HG02759 (cell line): ENCODE measurements around the gene SIGMAR1.

Source experiments
- ATAC-seq: cut with Tn5 transposase; IDR thresholded peaks from one replicate; pipeline ENCODE4 v1.9.1; 2021; ENCODE audit warnings: mild to moderate bottlenecking, moderate library complexity; ENCODE audit not compliant: unreplicated experiment

Gene SIGMAR1

DNA sequence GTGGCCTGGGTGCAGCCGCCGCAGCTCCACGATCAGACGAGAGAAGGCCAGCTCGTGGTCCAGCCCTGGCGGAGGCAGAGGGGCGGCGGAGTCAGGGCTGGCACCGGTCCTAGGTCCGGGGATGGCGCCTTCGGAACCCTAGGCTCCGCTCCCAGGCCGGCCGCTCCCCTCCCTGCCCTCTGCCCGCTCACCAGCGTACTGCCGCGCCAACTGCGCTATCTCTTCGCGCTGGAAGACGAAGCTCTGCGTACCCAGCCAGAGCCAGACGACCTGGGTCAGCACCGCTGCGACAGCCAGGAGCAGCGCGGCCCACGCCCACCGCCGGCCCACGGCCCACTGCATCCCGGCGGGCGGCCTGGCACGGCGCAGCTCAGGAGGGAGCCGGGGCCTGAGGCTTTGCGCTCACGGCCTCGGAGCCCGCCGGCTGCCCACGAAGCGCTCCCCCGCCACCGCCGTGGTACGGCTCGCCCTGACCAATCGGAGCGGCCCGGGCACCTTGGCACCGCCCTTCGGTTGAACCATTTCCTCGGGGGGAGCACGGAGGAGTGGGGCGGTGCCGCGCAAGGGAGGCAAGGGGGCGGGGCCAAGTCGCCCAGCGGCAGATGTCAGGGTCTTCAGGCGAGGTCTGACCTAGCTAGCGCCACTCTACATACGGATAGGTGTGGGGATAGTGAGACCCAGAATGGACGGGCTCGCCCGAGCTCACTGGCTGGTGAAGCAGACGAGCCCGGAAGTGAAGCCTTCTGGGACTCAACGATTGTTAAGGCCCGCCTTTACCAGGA is at the start of gene SIGMAR1:
SIGMAR1 (minus strand) TSS at position 432 of the 782 bp plus-strand sequence; CDS start at position 342, 90 bp downstream.
- peak; percentile 91 for ATAC-seq

GRCh38 chr9:34686732-34687131 is 49.1 kb upstream of the SIGMAR1 start:
- ATAC-seq = no peak

GRCh38 chr9:34686231-34686630 is 48.6 kb upstream of the SIGMAR1 start:
- ATAC-seq = no peak

GRCh38 chr9:34685591-34685990 is 48.0 kb upstream of the SIGMAR1 start:
- no peak for ATAC-seq

DNA sequence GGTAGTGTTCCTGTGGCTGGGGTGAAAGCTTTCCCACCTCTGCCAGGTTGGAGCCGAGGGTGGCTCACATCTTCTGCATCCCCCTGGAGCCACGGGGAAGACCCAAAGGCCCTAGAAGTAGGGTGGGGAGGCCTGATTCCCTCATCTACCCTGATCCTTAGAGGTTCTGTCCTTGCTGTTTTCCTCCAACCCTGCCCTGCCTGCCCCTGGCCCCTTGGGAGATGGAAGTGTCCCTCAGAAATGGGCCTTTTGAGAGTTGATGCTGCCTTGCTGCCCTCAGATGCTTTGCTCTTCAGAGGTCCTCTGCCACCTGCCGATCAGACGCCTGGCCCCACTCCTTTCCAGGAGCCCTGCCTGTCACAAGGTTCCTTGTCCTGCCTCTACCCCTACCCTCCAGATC is 47.2 kb upstream of the SIGMAR1 start:
- ATAC-seq = no peak

- ATAC-seq = no peak
These were observed 46.6 kb upstream of the SIGMAR1 start for GRCh38 chr9:34684145-34684544.

- no peak for ATAC-seq
These were observed 38.3 kb upstream of the SIGMAR1 start for GRCh38 chr9:34675869-34676268.

DNA sequence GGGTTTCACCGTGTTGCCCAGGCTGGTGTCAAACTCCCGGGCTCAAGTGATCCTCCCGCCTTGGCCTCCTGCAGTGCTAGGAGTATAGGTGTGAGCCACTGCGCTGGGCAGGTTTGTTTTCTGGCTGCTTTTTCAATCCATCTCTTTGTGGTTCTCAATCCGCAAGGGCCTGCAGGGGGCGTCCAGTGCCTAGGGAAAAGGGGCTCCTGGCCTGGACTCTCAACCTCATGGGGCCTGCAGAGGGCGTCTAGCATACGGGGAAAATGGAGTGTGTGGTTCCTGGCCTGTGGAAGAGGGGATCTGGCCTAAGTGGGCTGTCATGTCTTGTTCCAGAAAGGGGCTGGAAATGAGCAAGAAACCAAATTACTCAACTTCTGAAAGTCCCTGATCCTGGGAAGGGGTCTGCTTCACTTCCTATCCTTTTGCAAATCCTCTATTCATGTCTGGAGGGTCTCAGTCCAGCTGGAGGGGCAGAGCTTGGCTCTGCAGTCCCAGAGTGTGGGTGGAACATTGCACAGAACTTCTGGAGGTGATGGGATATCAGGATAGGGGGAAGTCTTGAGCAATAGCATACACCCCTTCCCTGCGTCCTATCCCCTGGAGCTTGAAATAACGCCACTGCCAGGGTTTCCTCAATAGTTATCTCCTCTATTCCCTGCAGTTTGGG is 37.6 kb upstream of the SIGMAR1 start:
- ATAC-seq = no peak

- ATAC-seq = no peak
These were observed 36.9 kb upstream of the SIGMAR1 start for GRCh38 chr9:34674440-34674839.

DNA sequence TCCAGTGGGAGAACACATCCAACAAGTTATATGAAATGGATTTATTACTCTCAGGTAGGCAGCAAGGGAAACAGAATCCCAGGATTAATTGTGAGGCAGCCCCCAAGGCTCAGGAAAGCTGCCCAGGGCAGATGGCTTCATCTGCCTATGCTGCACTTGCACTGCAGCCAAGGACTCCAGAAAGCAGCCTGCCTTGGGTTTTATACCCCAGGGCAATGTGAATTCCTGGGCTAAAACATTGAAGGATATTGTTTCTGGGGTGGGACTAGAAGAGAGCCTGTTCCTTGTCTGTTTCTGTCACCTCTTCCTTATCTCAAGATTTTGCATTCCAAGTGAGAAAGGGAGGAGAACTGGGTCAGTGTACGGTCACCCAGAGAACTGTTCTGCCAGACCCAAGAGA is 33.7 kb upstream of the SIGMAR1 start:
- no peak for ATAC-seq

- no peak for ATAC-seq
These were observed 32.4 kb upstream of the SIGMAR1 start for GRCh38 chr9:34669809-34670562.

- peak; percentile 77 for ATAC-seq
These were observed 28.0 kb upstream of the SIGMAR1 start for GRCh38 chr9:34665381-34666250.

GRCh38 chr9:34665067-34665380 is 27.4 kb upstream of the SIGMAR1 start:
- ATAC-seq = peak; percentile 21

GRCh38 chr9:34664281-34665066 is 26.9 kb upstream of the SIGMAR1 start:
- peak; percentile 53 for ATAC-seq

- no peak for ATAC-seq
These were observed 25.7 kb upstream of the SIGMAR1 start for GRCh38 chr9:34663303-34663605.

DNA sequence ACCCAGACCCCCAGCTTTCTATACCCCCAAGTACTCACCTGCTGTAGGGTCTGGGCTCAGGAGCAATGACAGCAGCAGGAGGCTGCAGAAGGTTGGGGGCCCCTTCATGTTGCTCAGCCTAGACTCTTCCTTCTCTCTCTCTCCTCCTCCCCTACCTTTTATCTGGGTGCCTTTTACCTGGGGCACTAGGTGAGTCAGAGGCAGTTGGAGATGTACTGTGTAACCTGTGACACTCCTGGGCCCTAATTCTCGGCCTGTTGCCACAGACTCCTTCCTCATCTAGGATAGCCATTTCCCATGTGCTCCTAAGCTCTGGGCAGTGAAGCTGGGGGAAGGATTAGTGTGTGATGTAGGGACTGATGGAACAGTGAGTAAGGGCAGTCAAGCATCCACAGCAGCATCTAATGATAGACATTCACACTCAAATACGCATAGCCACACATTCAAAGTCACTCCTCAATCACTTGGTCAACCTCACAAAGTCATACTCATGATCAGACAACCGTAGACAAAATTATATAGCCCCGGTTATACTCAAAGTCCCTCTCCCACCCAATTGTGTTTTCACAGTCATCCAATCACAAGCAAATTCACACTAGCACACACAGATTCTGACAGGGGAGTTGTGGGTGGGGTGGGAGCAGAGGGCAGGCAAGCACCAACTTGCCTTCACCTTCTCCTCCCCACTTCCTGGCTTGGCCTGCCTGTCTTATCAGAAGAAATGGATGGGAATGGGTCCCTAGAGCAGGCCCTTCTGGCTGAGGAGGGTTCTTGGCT is 25.1 kb upstream of the SIGMAR1 start, which contains the start of gene CCL27:
CCL27 (minus strand) TSS at position 132 of the 777 bp plus-strand sequence; CDS start at position 108, 24 bp downstream.
- ATAC-seq = no peak

DNA sequence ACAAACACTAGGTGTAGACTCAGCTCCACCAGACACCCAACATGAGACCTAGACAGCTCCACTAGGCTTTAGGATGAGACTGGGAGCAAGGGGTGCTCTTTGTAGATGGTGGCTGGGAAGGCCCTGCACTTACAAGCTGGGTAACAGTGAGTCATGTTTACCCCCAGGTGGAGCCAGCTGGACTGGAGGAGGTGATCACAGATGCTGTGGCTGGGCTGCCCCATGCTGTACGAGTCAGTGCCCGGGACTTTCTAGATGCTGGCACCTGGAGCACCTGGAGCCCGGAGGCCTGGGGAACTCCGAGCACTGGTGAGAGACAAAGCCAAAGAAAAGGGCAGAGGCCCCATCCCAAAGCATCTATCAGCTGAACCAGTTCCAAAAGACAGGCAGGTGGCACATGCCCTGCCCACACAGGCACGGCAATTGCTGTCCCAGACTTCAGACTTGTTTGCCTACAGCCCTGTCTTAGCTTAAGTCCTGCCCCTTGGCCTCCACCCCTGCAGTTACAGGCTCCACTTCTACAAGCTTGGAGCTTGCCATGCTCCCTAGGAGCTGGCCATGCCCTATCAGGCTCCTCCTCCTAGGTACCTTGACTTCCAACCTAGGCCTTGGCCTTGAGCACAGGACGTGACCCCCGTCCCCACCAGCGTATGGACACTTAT is 22.1 kb upstream of the SIGMAR1 start:
- ATAC-seq = no peak

GRCh38 chr9:34658461-34658860 is 20.9 kb upstream of the SIGMAR1 start:
- ATAC-seq = no peak

DNA sequence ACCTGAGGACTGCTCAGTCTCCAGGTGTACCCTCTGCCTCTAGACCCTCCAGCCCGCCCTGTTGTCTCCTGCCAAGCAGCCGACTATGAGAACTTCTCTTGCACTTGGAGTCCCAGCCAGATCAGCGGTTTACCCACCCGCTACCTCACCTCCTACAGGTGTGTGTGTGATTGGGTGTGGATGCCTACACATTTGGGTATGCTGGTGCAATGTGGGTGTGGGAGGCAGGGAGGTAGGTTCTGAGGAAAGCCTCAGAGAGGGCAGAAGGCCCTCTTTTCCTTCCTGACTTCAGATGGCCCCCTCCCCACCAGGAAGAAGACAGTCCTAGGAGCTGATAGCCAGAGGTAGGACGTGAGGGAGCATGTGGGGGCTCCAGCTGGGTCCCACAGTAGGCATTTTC is 19.4 kb upstream of the SIGMAR1 start:
- no peak for ATAC-seq
